ENCODE measurements around the gene PCDH9.

PCDH9 gene

GRCh38 chr13:66399873-66400272, 830.3 kb downstream of the PCDH9 start:
- H3K79me2 ChIP-seq (ENCODE audit: insufficient read depth, low read length), result no peaks in the 10 kb centered on the region
- no peaks in the 10 kb centered on the region for H3K36me3 ChIP-seq (ENCODE audit: insufficient read depth, low read length)
- H4K20me1 ChIP-seq (ENCODE audit: insufficient read depth, low read length, poor library complexity, severe bottlenecking), result no peaks in the 10 kb centered on the region
- no peaks in the 10 kb centered on the region for H3F3A ChIP-seq (ENCODE audit: low read depth)
- H3K9me3 ChIP-seq (ENCODE audit: insufficient read depth, low read depth, low read length), result no peaks in the 10 kb centered on the region
- no peak overlapping the region for H3K9ac ChIP-seq (ENCODE audit: low read depth, low read length, poor library complexity, severe bottlenecking)
- no peak overlapping the region for H3K4me3 ChIP-seq (ENCODE audit: low read length, poor library complexity, severe bottlenecking)
- H3K4me1 ChIP-seq (ENCODE audit: insufficient read depth, low read length, poor library complexity, severe bottlenecking), result no peaks in the 10 kb centered on the region
- H2AFZ ChIP-seq (ENCODE audit: low read length), result no peak overlapping the region
- no peaks in the 10 kb centered on the region for H3K9me2 ChIP-seq (replicated peaks; ENCODE audit: low read depth, low read length)
- no peak overlapping the region for H3K4me2 ChIP-seq (ENCODE audit: low read depth, low read length, poor library complexity, severe bottlenecking)
- H3K27me3 ChIP-seq (ENCODE audit: insufficient read depth, low read length, poor library complexity, severe bottlenecking), result no peaks in the 10 kb centered on the region
- no peak for TF ChIP-seq EZH2phosphoT487 (IDR thresholded peaks at IDR 0.05; ENCODE audit: borderline replicate concordance)
- no peak for TF ChIP-seq CTCF (conservative IDR thresholded peaks at IDR 0.05; ENCODE audit: low read length)

GRCh38 chr13:66397133-66397532, 833.0 kb downstream of the PCDH9 start:
- H3K79me2 ChIP-seq (ENCODE audit: insufficient read depth, low read length), result no peaks in the 10 kb centered on the region
- no peak overlapping the region for H3K4me3 ChIP-seq (ENCODE audit: low read length, poor library complexity, severe bottlenecking)
- no peaks in the 10 kb centered on the region for H3K27me3 ChIP-seq (ENCODE audit: insufficient read depth, low read length, poor library complexity, severe bottlenecking)
- H3K9me2 ChIP-seq (replicated peaks; ENCODE audit: low read depth, low read length), result no peaks in the 10 kb centered on the region
- no peak overlapping the region for H2AFZ ChIP-seq (ENCODE audit: low read length)
- no peaks in the 10 kb centered on the region for H3K36me3 ChIP-seq (ENCODE audit: insufficient read depth, low read length)
- no peaks in the 10 kb centered on the region for H4K20me1 ChIP-seq (ENCODE audit: insufficient read depth, low read length, poor library complexity, severe bottlenecking)
- no peaks in the 10 kb centered on the region for H3K9me3 ChIP-seq (ENCODE audit: insufficient read depth, low read depth, low read length)
- no peak overlapping the region for H3K9ac ChIP-seq (ENCODE audit: low read depth, low read length, poor library complexity, severe bottlenecking)
- no peaks in the 10 kb centered on the region for H3F3A ChIP-seq (ENCODE audit: low read depth)
- no peaks in the 10 kb centered on the region for H3K4me1 ChIP-seq (ENCODE audit: insufficient read depth, low read length, poor library complexity, severe bottlenecking)
- no peak for TF ChIP-seq EZH2phosphoT487 (IDR thresholded peaks at IDR 0.05; ENCODE audit: borderline replicate concordance)
- no peak for TF ChIP-seq CTCF (conservative IDR thresholded peaks at IDR 0.05; ENCODE audit: low read length)
- no peak overlapping the region for H3K4me2 ChIP-seq (ENCODE audit: low read depth, low read length, poor library complexity, severe bottlenecking)

GRCh38 chr13:66391322-66391721, 838.8 kb downstream of the PCDH9 start:
- H3K79me2 ChIP-seq (ENCODE audit: insufficient read depth, low read length), result no peaks in the 10 kb centered on the region
- H4K20me1 ChIP-seq (ENCODE audit: insufficient read depth, low read length, poor library complexity, severe bottlenecking), result no peaks in the 10 kb centered on the region
- no peaks in the 10 kb centered on the region for H3K9me2 ChIP-seq (replicated peaks; ENCODE audit: low read depth, low read length)
- H3F3A ChIP-seq (ENCODE audit: low read depth), result no peaks in the 10 kb centered on the region
- no peak overlapping the region for H2AFZ ChIP-seq (ENCODE audit: low read length)
- TF ChIP-seq CTCF (conservative IDR thresholded peaks at IDR 0.05; ENCODE audit: low read length) (no peak), EZH2phosphoT487 (IDR thresholded peaks at IDR 0.05; ENCODE audit: borderline replicate concordance) (no peak)
- no peaks in the 10 kb centered on the region for H3K36me3 ChIP-seq (ENCODE audit: insufficient read depth, low read length)
- H3K4me1 ChIP-seq (ENCODE audit: insufficient read depth, low read length, poor library complexity, severe bottlenecking), result no peaks in the 10 kb centered on the region
- no peaks in the 10 kb centered on the region for H3K9me3 ChIP-seq (ENCODE audit: insufficient read depth, low read depth, low read length)
- no peak overlapping the region for H3K4me3 ChIP-seq (ENCODE audit: low read length, poor library complexity, severe bottlenecking)
- H3K27me3 ChIP-seq (ENCODE audit: insufficient read depth, low read length, poor library complexity, severe bottlenecking), result no peaks in the 10 kb centered on the region
- no peak overlapping the region for H3K9ac ChIP-seq (ENCODE audit: low read depth, low read length, poor library complexity, severe bottlenecking)
- H3K4me2 ChIP-seq (ENCODE audit: low read depth, low read length, poor library complexity, severe bottlenecking), result no peak overlapping the region

Data from Loucy (cell line).